ENCODE data around the gene SERPINB1.

GRCh38 chr6:2784930-2785329 is 56.7 kb downstream of the SERPINB1 start:
- TF ChIP-seq CTCF (IDR thresholded peaks at IDR 0.05) (no peak), POLR2A (IDR thresholded peaks at IDR 0.05) (no peak), EP300 (IDR thresholded peaks at IDR 0.05) (no peak)
